ENCODE measurements around the gene UNC5C.

GRCh38 chr4:95141361-95141760, 407.4 kb downstream of the UNC5C start:
- TF ChIP-seq CTCF (conservative IDR thresholded peaks at IDR 0.05; ENCODE audit: low read depth, low read length) (no peak), POLR2A (IDR thresholded peaks at IDR 0.05; ENCODE audit: low read depth, low read length) (no peak)
